ENCODE data around the gene NTRK1. TPM values are rescaled to one million over a fixed set of nuclear protein-coding genes. Genes with fewer than 3 reads are reported as not detected.

Gene NTRK1
- polyA plus RNA-seq, 12 donors: 0.20 to 1.0 (median 0.49) TPM; not detected in 2

DNA sequence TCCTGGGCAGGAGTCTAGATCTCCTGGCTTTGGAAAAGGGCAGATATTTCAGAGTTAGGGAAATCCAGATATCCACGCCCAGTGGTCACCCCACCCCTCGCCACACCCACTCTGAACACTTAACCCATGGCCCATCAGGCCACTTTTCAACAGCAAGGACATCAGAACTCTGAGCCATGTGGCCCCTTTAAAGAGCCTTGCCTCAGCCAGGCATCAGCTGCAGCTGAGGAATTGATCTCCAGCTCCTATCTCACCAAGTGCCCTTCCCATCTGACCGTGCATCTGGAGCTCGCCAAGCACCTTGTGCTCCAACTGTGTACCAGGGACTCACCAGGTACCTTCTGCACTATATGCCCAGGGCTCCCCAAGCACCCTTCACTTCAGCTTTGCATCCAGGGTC, 23.8 kb upstream of the NTRK1 start:
- DNase-seq: no peak

DNA sequence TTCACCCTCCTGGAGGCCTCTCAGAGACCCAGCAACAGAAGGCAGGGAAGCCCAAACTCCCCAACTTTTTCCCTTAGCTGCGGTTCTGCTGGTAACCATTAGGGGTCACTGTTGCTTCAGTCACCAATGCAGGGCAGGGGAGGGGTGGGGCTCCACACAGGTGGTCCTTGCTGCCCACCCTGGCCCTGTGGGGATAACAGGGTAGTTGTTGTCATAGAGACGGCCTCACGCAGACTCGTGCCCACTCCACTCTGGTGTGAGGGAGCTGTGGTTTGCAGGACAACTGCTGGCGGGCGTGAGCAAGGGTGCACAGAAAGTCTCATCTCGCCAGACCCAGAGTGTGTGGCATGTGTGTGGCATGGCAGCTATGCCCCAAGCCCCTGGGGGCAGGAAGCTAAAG, 21.7 kb upstream of the NTRK1 start:
- DNase-seq: no peak

- no peak for DNase-seq
Observed at GRCh38 chr1:156839426-156840109, 21.1 kb upstream of the NTRK1 start.

DNA sequence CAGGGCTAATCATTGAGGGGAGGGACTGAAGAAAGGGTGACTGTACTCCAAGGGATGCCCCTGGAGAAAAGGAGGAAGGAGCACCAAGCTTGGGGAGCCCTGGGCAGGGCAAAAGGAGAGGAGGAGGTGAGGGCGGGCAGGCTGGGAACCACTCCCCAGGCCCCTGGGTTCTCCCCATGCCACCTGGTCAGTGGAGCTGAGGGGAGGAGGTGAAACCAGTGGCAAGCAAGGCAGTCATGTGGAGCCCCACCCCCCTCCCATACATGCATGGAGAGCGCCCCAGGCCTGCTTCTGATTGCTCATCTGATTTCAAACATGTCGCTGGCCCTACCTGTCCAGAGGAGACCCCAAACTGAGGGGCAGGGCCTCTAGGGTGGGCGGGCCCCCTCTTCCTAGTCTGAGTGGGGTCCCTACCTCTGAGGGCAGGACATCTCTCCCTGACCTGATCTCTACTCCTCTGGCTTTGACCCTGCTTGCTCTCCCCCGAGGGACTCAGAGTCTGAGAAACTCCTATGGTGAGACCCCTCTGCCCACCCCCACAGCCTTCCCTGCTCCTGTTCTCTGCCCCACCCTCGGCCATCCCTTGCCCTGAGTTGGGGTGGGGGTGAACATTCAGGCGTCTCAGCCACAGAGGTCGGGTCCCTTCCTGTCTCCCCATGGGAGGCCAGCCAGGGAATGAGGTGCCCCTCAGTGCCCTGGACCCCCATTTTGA, 20.3 kb upstream of the NTRK1 start:
- no peak for DNase-seq

DNA sequence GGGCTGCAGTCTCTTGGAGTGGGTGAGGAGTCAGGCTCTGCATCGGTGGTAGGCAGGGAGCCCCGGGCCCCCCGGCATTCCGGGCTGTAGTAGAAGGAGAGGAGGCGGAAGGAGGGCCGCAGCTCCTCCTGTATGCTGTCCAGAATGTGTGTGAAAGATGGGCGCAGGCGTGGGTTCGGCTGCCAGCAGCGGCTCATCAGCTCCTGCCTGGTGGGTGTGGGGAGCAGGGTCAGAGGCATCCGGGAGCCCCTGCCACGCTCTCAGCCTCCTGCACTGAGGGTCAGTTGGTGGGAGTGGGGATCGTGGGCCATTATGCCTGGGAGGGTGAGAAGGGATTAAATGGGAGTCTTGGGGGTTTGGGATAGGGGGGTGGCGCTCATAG, 19.8 kb upstream of the NTRK1 start:
- no peak for DNase-seq

GRCh38 chr1:156841295-156841855, 19.3 kb upstream of the NTRK1 start:
- DNase-seq: no peak

GRCh38 chr1:156842618-156843300, 17.9 kb upstream of the NTRK1 start:
- DNase-seq: no peak

GRCh38 chr1:156844102-156844501, 16.6 kb upstream of the NTRK1 start:
- no peak for DNase-seq

DNA sequence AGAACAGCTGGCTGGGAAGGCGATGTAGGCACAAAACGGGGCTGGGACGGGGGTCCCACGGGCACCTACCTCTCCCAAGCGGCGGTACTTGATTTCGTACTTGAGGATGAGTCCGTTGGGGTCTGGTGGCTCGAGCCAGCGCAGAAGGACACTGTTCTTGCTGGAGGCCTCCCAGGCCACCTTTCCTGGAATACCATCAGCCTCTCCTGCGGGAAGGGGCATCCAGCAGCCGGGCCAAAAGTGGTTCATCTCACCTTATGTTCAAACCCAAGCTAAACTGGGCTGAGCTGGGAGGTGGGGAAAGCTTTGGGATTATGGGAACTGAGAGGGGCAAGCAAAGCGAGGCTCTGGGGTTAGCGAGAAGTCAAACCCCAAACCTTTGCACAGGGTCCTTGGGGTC, 16.0 kb upstream of the NTRK1 start:
- no peak for DNase-seq

DNA sequence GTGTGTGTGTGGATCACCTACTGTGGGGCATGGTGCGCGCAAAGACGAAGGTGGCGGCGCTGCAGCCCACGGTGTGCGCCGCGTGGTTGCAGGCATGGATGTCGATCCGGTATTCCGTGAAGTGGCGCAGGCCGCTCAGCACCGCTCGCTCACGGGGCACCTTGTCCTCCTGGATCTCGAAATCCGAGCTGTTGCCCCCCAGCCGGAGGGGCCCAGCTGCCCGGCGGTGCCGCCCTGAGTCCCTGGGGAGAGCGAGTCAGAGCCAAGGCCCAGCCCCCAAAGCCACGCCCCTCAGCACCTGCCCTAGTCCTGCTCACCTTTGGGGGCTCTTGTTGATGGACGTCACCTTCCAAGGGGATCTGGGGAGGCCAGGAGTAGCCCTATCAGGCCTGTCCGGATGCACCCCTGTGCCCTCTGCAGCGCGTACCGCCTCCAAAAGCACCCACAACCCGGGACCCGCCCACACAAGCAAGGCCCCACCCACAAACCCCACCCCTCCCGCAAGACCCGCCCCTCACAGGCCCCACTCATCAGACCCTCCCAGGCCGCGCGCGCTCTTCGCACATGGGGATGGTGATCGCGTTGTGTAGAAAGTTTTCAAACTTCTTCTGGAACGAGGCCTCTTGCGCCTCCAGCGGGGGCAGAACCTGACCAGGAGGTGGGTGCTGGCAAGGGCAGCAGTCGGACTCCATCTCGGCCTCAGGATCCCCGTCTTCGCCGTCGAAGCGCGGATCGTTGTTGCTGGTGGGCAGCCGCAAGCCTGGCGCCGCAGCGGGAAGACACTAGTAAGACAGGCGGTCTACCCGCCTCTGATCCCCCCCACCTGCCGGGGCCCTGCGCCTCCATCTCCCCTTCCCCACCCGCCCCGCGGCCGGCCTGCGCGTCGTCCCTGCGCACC, 15.4 kb upstream of the NTRK1 start:
- no peak for DNase-seq

DNA sequence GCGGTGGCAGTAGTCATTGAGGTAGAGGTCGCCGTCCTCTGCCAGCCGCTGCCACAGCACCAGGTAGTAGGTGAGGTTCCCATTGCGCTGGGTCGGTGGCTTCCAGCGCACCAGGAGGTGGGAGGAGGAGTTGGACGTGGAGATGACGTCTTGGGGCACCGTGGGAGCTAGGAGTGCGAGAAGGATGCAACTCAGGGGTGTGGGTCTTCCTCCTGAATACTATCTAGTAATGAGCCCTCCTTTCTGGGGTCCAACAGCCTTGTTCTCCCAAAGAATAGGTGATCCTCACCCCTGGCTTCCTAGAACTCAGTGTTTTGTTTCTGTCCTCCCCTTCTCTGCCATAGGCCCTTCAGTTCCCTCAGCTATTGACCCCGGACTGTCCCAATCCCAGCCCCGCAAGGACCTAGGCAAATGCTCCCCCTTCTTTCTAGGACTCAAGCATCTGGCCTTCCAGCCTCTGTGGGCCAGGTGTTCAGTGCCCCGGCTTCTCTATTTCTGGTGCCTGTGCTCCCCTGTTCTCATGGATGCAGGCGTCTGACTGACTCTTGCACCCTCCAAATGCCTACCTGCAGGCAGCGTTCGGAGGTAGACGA, 14.6 kb upstream of the NTRK1 start:
- DNase-seq: no peak

DNA sequence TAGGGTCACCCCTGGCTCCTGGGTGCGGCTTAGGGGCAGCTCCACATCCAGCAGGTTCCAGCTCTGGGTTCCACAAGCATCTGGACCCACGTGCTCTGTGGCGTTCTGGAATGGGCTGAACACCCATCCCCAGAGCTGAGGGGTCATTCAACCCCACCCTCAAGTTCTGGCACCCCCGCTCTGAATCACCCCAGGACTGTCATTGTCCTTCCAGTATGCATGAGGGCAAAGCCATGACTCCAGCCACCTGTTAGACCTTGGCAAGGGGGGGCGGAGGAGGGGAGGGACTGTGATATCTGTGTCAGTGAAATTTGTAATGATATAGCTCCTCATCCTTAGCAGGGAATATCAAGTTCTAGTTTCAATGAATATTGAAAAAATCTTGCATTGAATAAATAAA, 14.0 kb upstream of the NTRK1 start:
- DNase-seq: no peak

DNA sequence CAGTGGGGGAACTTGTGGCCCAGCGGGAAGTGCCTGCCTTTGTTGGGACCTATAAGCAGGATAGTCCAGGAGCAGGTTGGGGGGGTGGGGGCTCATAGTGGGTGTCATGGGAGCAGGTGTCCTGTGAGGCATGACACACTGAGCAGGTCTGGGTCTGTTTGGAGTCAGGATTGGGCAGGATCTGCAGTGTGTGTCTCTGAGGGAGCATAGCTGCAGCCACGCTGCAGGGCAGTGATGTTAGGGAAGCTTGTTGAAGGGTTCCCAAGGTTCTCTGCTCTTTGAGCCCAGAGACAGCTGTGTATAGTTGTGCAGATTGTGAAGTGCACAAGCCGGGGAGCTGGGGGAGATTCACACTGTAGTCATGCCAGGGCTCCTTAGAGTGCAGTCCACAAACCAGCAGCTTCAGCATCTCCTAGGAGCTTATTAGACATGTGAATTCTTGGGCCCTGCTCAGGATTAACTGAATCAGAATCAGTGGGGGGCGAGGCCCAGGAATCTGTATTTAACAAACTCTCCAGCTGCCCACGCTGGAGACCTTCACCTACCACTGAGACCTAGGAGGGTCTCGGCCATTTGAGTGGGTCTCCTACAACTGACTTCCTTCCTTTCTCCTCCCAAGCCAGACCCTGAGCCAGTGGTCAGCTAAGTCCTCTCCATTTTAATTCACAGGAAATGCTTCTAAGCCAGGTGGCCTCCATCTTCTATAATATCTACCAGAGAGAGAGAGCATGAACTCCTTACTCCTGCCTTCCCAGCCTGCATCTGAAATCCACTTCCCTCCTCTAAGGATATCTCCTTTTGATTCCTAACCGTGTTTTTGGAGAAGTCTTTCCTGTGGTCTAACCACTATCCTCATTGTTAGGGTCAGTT, 12.8 kb upstream of the NTRK1 start:
- DNase-seq: no peak

DNA sequence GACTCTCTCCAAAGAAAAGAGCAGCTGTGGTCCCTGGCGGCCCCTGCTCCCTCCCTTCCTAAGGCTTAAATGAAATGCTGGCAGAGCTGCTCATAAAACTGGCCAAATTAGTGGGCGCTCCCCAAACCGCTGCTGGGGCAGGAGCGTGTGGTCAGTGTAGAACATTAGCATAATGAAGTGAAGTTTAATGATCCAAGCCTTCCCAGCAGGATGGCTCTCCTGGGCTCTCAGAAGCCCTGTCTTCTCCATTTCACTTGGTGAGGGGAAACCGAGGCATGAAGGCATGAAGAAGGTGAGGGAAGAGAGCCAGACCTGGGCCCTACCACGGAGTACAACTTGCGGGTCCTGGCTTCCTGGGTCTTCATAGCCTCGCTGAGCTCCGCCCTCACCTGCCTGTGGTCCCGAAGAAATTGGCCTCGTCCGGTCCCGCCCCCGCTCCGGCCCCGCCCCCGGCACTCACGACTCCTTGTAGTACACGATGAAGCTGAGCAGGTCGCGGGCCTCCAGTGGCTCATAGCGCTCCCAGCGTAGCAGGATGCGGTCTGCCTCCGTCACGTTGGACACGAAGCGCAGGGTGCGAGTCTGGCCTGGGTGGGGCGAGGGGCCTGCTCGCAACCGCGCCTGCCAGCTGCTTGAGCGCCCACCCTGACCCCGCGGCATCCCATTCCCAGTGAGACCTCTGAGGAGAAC, 12.1 kb upstream of the NTRK1 start:
- DNase-seq: no peak

- no peak for DNase-seq
Observed at GRCh38 chr1:156849151-156849496, 11.5 kb upstream of the NTRK1 start.

- DNase-seq: no peak
Observed at GRCh38 chr1:156851779-156852417, 8.8 kb upstream of the NTRK1 start.

- DNase-seq: peak; percentile 31
Observed at GRCh38 chr1:156852418-156852874, 8.2 kb upstream of the NTRK1 start.

- DNase-seq: no peak
Observed at GRCh38 chr1:156853761-156854160, 6.9 kb upstream of the NTRK1 start.

GRCh38 chr1:156854634-156855033, 6.0 kb upstream of the NTRK1 start:
- DNase-seq: no peak
